GM19438 (cell line): ENCODE data around the gene HESX1.

ENCODE experiments used
- ATAC-seq: cut with Tn5 transposase; IDR thresholded peaks from one replicate; pipeline ENCODE4 v1.9.1; 2021; ENCODE audit warnings: low read depth; ENCODE audit not compliant: unreplicated experiment

Gene HESX1

GRCh38 chr3:57150113-57150581, 49.6 kb downstream of the HESX1 start:
- ATAC-seq = no peak
